Ishikawa (cell line): Measurements from ENCODE around the gene RXRG.

Experiments used
- CEBPB ChIP-seq: IDR thresholded peaks from 2 replicates; pipeline ENCODE4 v1.6.1; 2012
- CREB1 ChIP-seq: IDR thresholded peaks from 2 replicates; pipeline ENCODE4 v1.6.1; 2012; ENCODE audit warnings: low read depth
- EGR1 ChIP-seq: IDR thresholded peaks from 2 replicates; pipeline ENCODE4 v1.6.1; 2012
- EP300 ChIP-seq: IDR thresholded peaks from 2 replicates; pipeline ENCODE4 v1.6.1; 2012; ENCODE audit warnings: borderline replicate concordance
- FOXM1 ChIP-seq: IDR thresholded peaks from 2 replicates; pipeline ENCODE4 v1.6.1; 2012; ENCODE audit warnings: low read depth, borderline replicate concordance
- MAX ChIP-seq: IDR thresholded peaks from 2 replicates; pipeline ENCODE4 v1.6.1; 2012
- NFIC ChIP-seq: IDR thresholded peaks from 2 replicates; pipeline ENCODE4 v1.6.1; 2012
- RAD21 ChIP-seq: IDR thresholded peaks from 2 replicates; pipeline ENCODE4 v1.6.1; 2012; ENCODE audit warnings: low read depth
- REST ChIP-seq: IDR thresholded peaks from 2 replicates; pipeline ENCODE4 v1.6.1; 2012; ENCODE audit warnings: low read depth, mild to moderate bottlenecking
- TAF1 ChIP-seq: IDR thresholded peaks from 2 replicates; pipeline ENCODE4 v1.6.1; 2012; ENCODE audit warnings: low read depth, mild to moderate bottlenecking
- TCF12 ChIP-seq: IDR thresholded peaks from 2 replicates; pipeline ENCODE4 v1.6.1; 2012; ENCODE audit warnings: low read depth
- TEAD4 ChIP-seq: IDR thresholded peaks from 2 replicates; pipeline ENCODE4 v1.6.1; 2012
- USF1 ChIP-seq: IDR thresholded peaks from 2 replicates; pipeline ENCODE4 v1.6.1; 2012
- YY1 ChIP-seq: IDR thresholded peaks from 2 replicates; pipeline ENCODE4 v1.6.1; 2012; ENCODE audit warnings: low read depth
- ZBTB7A ChIP-seq: IDR thresholded peaks from 2 replicates; pipeline ENCODE4 v1.6.1; 2012; ENCODE audit warnings: low read depth

The RXRG gene

GRCh38 chr1:165486663-165487062 lies 41.7 kb upstream of the RXRG start:
- no peak for TF ChIP-seq CEBPB
- no peak for TF ChIP-seq TEAD4
- no peak for TF ChIP-seq EP300
- no peak for TF ChIP-seq EGR1
- TF ChIP-seq CREB1 = no peak
- no peak for TF ChIP-seq FOXM1
- no peak for TF ChIP-seq REST
- no peak for TF ChIP-seq TAF1

- TF ChIP-seq CEBPB (no peak), RAD21 (no peak), YY1 (no peak), EGR1 (no peak), FOXM1 (no peak), USF1 (no peak), TCF12 (no peak), EP300 (no peak), CREB1 (no peak), TAF1 (no peak), TEAD4 (no peak), NFIC (no peak), ZBTB7A (no peak), MAX (no peak), REST (no peak)
These were observed 40.8 kb upstream of the RXRG start for GRCh38 chr1:165485716-165486115.

GRCh38 chr1:165484532-165484931 lies 39.6 kb upstream of the RXRG start:
- no peak for TF ChIP-seq CEBPB

GRCh38 chr1:165483412-165483811 lies 38.5 kb upstream of the RXRG start:
- no peak for TF ChIP-seq ZBTB7A
- TF ChIP-seq TCF12 = no peak
- TF ChIP-seq REST = no peak
- TF ChIP-seq RAD21 = no peak
- no peak for TF ChIP-seq USF1
- no peak for TF ChIP-seq FOXM1
- TF ChIP-seq CEBPB = no peak
- no peak for TF ChIP-seq MAX
- no peak for TF ChIP-seq EGR1
- no peak for TF ChIP-seq TEAD4
- TF ChIP-seq CREB1 = no peak
- TF ChIP-seq YY1 = no peak
- no peak for TF ChIP-seq TAF1
- no peak for TF ChIP-seq EP300
- TF ChIP-seq NFIC = no peak

- TF ChIP-seq FOXM1 (no peak), MAX (no peak), RAD21 (no peak), CEBPB (no peak), TCF12 (no peak), CREB1 (no peak), USF1 (no peak), YY1 (no peak), NFIC (no peak), ZBTB7A (no peak), REST (no peak), EP300 (no peak), TEAD4 (no peak), TAF1 (no peak), EGR1 (no peak)
These were observed 37.0 kb upstream of the RXRG start for GRCh38 chr1:165481820-165482532.
